Thyroid gland (tissue), 4 donors: Measurements from ENCODE around the gene TXK.

Experiments
- CTCF ChIP-seq, 6 experiments: fragments of 200-600 bp in 3 of 6; fragments of 450-650 bp in 3 of 6; sonication (generic) in 3 of 6; IDR thresholded peaks; one replicate each; pipeline ENCODE4 v1.5.1; 2016 to 2019; ENCODE audit warnings: antibody characterized with exemption in 6 of 6, mild to moderate bottlenecking in 2 of 6, inconsistent platforms in 1 of 6, moderate library complexity in 1 of 6
- POLR2A ChIP-seq, 2 donors: fragments of 450-650 bp; IDR thresholded peaks; one replicate each; pipeline ENCODE4 v1.6.1; 2017; ENCODE audit warnings: antibody characterized with exemption in 2 of 2, mild to moderate bottlenecking in 2 of 2, moderate library complexity in 1 of 2

- no peak for TF ChIP-seq CTCF (IDR thresholded peaks at IDR 0.05)
- no peak for TF ChIP-seq POLR2A (IDR thresholded peaks at IDR 0.05)
Observed at GRCh38 chr4:48138511-48138910, 4.5 kb upstream of the TXK start.
